Activated naive CD4-positive, alpha-beta T cell treated with Interleukin-2 at 50 U/mL for 16 hours (primary cell): ENCODE data around the gene PDLIM3.
"Not testable (repeated sequence)": the region's sequence is repeated elsewhere in the genome, so short reads cannot be mapped to it uniquely, and the experiment has no call there.

Experiments used
- DNase-seq: peaks from one replicate; pipeline ENCODE4 v3.0.0-alpha.2; 2020

Gene PDLIM3

GRCh38 chr4:185550933-185551332 lies 15.6 kb upstream of the PDLIM3 start:
- no peak for DNase-seq

DNA sequence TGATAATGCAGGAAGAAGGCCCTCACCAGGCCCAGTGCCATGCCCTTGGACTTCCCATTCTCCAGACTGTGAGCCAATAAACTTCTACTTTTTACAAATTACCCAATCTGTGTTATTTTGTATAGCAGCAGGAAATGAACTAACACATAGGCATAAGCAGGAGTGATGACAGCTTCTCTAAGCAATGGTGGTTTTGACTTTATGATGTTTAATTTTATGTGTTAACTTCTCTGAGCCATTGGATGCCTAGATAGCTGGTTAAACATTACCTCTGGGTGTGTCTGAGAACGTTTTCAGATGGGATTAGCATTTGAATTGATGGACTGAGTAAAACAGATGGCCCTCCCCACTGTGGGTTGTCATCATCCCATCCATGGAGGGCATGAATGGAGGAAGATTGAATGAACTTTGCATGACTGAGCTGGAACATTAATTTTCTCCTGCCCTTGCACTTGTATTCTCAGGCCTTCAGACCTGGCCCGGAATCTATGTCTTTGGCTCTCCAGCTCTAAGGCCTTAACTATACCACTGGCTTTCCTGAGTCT lies 13.9 kb upstream of the PDLIM3 start:
- no peak for DNase-seq

- DNase-seq: no peak
Observed at GRCh38 chr4:185548587-185548986, 13.3 kb upstream of the PDLIM3 start.

GRCh38 chr4:185546335-185546734 lies 11.0 kb upstream of the PDLIM3 start:
- no peak for DNase-seq

DNA sequence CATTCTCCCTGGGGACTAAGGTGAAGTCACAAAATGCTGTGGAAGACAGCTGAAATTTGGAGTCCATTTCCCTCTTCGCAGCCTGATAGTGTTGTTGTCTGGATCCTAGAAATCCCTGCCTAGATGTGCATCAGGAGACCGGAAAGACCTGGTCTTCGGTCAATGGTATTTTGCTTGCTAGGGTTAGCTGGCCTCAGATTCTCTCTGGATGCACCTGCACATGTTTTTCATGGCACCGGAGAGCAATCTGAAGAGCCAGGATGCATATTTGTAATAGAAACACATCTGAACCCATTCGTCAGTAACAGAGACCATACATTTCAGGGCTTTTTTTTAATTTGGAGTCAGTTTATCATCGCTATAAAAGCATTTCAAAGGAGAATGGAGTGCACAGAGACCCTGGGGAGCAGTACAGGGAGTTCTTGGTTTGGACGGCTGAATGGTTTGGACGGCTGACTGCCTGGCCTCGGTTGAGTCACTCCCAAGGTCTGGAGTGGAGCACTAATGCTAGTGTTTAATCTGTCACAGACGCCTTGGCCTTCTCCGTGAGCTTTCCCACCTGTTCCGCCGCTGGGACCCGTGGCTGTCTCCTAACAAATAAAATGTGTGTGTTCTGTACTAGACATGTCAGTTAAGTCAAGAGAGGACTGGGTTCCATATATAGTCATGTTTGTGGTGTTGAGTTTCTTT lies 7.5 kb upstream of the PDLIM3 start:
- DNase-seq: no peak

DNA sequence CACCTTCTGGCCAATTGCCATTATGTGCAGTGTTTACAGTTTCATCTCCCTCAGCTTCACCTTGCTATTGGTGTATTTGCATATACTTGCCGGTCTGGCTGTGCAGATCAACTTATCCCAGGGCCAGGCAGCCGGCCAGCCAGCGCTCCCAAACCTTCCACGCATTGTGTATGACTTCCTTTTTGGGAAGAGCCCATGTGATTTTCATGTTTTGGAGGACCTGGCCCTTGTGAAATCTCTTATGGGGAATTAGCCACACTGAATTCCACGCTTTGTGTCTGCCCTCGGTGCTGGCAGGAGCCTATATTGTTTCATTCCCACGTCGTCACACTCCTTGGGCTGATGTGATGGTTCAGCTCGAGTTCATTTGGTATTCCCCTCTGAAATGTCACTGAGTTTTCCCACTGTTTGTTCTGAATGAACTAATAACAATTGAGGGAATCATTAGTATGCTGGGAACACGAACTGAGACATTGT lies 6.0 kb upstream of the PDLIM3 start:
- DNase-seq: no peak

GRCh38 chr4:185540487-185541120 lies 5.3 kb upstream of the PDLIM3 start:
- no peak for DNase-seq

DNA sequence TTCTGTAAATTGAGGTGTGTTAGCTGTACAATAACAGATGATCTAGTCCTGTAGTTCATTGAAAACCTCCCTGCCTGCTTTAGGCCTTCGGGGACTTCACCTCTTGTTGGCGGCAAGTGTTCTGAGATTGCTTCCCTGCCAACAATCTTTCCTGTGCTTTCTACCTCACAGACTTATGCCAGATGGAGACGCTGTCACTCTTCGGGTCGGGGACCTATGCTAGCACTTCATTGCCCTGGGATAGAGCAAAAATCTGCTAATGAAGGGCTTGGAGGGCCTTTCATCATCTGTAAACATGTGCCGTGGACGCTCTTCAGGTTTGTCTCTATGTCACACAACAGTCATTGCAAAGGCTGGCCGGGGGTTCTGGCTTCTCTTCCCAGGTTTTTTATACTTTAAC lies 4.7 kb upstream of the PDLIM3 start:
- DNase-seq: no peak

DNA sequence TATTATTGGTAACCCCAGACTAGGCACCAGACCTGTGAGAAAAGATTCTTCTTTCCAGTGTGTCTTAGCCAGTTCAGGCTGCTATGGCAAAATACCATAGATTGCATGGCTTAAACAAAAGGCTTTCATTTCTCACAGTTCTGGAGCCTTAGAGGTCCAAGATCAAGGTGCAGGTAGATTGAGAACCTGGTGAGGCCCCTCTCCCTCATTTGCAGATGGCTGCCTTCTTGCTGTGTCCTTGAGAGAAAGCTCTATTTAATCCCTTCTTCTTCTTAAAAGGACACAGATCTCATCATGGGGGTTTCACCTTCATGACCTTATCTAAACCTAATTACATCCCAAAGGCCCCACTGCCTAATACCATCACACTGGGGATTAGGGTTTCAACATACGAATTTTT lies 3.5 kb upstream of the PDLIM3 start:
- DNase-seq: no peak

DNA sequence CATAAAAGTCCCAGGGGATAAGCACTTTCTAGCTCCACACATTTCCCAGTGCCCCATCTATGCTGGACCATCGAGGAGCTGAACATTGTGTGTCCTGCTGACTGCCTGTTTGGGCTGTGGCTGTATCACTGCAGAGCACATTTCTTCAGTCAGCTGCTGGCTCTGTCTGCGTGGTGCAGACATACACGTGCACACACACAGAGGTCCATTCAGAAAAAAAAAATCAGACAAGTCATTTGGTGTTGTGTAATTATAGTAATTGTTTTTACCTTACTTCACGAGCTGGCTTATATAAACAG lies 1.1 kb upstream of the PDLIM3 start:
- DNase-seq: no peak

DNA sequence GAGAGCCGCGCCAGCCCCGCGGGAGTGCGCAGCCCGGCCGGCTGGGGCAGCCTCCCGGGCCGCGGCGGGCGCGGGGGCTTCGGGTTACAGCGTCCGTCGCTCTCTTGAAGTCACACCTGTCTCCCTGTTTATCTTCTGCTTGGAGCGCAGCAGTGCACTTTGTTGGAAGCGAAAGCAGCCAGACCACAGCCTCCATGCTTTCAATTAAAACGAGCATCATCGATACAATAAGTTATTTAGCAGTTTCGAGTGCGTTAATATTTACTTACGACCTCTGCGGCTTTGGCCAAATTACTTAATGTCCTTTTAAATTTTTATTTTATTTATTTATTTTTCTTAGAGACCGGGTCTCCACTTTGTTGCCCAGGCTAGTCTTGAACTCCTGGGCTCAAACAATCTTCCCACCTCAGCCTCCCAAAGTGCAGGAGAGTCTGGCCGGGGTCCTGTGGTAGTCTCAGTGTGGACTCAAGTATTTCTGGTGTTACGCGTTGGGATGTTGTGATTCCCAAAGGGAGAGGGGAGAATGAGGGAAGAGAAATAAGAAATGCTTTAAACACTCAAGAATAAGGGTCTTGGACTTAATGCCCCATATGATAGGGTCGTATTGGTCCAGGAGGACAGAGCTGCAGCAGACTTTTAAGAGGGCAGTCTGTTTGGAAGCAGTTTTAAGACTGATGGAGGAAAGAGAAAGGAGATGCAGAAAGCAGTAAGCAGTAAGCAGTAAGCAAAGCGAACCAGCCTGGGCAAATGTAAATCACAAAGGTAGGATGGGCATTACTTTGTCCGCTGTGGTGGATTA lies 504 bp upstream of the PDLIM3 start:
- no peak for DNase-seq

DNA sequence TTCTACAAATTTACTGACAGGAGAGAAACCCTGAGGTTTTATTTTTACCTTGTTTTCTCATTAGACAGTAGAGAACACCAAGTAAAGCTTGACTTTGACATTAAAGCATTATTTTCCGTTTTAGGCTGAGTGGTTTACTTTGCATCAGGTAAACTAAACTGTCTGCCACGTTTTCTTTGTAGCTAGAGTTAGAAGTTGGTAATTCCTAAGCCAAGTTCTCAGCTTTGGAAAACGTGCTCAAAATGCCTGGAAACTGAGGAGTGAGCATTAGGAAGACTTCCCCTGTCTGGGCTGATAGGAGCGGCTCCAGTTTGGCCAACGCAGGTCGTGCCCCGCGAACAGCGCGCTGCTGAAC lies 819 bp downstream of the PDLIM3 start:
- DNase-seq: no peak

DNA sequence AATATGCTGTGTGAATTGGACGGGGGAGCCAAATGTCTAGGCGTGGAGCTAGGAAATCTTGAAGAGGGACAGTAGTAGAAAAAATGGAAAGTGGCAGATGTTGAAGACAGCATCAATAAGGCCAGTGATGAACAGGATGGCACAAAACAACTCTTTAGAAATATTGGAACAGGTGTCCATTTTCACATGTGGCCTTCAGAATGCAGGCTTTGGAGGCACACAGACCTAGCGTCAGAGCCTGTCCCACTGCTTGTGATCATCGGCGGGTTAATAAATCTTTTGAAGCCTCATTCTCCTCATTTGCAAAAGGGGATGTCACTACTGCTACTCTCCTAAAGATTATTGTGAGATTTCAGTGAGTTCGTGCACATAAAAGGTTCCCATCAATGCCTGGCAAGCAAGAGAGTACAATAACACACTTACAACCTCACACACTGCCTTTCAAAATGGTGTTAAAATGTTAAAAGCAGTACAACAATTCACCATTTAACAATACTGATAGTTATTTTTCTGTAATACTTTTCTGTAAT lies 2.4 kb downstream of the PDLIM3 start:
- DNase-seq: no peak

DNA sequence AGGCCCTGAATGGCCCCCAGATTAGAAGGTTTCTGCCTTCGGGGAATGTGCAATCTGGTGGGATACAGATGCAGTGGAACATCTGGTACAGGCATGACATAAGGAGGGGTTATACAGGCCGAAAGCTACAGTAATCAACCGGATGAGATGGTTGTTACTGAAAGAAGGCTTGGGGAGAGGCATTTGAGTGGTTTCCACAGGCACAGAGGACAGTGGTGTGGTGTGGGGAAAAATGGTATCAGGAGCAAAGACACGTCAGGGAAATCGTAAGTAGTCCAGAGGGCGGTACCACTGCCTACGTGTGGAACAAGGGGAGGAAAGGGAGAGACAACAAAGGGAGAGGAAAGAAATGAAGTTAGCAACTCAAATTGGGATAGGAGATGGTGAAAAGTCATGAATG lies 3.0 kb downstream of the PDLIM3 start:
- DNase-seq: no peak

GRCh38 chr4:185531654-185532053 lies 3.7 kb downstream of the PDLIM3 start:
- DNase-seq: not testable (repeated sequence)

- DNase-seq: no peak
Observed at GRCh38 chr4:185529413-185529812, 5.9 kb downstream of the PDLIM3 start.

DNA sequence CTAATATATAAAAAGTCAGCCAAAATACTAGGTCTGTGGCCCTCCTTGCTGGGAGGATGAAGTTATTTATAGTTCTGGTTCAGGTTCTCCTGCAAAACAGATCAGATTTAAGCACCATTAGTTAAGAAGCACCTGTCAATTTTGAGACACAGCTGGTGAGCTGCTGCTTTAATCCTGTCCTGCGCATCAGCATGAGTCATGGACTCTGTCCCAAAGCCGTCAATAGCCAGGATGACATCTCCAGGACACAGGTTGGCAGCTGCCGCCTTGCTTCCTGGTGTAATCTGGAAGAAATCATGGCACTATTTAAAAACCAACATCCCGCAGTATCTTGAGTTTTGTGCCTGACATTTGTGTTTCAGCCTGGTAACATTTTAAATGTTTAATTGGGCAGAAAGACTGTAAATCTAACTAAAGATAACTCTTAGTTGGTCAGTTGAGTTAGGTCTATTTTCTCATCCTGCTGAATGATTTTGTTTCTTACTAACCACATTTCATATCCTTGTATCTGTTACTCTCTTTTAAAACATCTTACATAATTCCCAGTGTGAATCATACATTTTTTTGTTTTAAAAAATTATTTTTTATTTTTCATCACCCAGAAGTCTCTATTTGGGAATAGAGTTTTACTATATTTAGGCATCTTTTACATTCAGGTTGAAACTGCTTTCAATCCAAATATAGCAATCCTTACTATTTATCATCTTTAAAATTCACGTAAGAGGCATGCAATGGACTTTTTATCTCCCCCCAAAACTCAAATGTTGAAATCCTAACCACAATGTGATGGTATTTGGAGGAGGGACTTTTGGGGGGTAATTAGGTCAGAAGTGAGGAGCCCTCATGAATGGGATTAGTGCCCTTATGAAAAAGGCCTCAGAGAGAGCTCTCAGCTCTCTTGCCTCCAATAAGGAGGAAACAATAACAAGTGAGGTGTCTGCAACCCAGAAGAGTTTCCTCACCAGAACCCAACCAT lies 10.1 kb downstream of the PDLIM3 start:
- DNase-seq: no peak

DNA sequence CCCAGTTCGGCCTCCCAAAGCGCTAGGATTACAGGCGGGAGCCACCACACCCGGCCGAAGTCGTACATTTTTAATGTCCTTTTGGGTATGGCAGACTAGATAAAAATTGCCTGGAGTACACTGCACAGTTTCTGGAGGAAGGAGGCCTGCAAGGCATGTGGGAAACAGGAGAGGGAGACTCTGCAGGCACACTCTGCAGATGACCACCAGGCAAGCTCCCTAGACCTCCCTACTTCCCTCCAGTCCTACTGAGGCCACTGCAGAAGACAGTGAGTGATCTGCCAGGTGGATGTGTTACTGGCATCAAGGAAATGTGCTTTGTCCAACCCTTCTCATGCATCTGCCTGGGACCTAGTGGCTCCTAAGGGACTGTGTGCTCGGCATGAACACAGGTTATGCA lies 11.4 kb downstream of the PDLIM3 start:
- DNase-seq: no peak

DNA sequence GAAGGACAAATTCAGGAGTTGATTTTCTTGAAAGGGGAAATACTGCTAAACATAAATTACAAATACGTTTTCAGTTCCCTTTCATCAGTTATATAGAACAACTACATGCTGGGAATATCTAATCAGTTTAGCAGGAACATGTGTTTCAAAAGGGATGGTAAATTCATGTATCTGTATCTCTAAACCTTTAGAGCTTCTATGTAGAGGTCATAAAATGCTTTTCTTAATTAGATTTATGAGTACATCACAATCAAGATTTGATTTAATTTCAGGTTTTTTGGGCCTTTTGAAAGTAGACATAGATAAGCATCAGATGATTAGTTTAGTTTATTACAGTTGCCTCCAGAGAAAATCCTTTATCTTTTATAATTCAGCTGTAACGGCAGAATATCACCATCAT lies 12.9 kb downstream of the PDLIM3 start:
- DNase-seq: no peak

DNA sequence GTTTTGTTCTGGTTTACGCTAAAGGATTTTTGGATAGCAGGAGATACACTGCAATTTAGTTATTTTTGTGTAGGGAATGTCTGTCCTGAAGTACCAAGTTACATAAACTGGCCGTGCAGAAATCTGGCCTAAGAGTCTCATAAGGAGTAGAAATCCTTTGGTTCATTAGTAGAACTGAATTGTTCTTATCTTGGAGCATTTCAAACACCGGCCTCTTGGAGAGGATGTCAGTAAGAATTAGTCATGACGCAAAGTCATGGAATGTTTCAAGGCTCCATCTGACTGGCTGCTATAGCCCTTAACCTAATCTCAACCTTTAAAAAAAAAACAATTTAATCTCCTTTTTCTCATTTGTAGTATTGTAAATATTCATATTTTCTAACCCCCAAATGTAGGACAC lies 15.2 kb downstream of the PDLIM3 start:
- no peak for DNase-seq

GRCh38 chr4:185518494-185518893 lies 16.8 kb downstream of the PDLIM3 start:
- DNase-seq: no peak

DNA sequence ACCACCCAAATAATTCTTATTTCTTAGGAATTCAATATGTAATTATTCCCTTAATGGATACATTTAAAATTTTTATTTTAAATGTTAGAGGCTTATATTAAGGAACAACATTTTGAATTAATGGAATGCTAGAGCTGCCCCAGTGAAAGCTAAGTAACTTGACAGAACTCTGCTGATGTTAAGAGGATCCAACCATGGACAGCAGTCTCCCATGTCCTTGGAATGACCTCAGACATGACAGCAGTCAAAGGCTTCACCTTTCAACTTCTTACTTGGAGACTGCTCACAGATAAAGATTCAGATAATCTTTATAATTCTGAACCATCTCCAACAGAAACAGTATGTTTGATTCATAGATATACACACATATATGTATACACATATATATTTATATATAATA lies 17.2 kb downstream of the PDLIM3 start:
- no peak for DNase-seq

DNA sequence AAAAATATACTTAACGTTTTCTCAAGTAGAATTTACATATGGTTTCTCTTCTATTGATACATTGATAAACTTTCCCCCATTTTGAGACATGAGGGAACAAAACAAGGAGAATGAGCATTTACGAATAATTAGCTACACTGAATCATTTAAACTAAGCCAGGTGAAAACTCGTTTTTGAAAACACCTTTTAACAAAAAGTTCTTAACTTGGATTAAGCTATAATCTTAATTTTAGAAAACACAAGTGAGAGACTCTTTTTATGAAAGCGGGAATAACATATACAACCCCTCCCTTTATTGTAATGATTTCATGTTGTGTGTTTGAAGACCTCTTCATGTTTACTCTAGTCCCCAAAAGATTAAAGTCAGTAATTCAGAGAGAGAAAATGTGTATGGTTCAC lies 20.1 kb downstream of the PDLIM3 start:
- DNase-seq: no peak
